HG03139 (cell line): ENCODE results near the gene PRRC2C.
"Not testable (repeated sequence)": the region's sequence is repeated elsewhere in the genome, so short reads cannot be mapped to it uniquely, and the experiment has no call there.

Source experiments
- ATAC-seq: cut with Tn5 transposase; IDR thresholded peaks from one replicate; pipeline ENCODE4 v1.9.1; 2021; ENCODE audit not compliant: unreplicated experiment

PRRC2C gene

GRCh38 chr1:171583591-171584201 is 98.4 kb downstream of the PRRC2C start:
- ATAC-seq, result no peak

DNA sequence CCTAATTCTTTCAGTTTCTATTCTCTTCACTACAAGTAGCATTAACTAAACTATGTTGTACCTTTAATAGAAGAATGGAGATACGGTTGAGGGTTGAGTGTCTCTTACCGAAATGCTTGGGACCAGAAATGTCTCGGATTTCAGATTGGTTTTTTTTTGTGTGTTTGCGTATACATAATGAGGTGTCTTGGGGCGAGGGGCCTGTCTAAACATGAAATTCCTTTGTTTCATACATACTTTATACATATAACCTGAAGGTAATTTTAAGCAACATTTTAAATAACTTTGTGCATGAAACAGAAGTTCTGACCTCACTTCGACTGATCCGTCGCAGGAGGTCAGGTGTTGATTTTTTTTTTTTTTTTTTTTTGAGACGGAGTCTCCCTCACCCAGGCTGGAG is 100.4 kb downstream of the PRRC2C start:
- no peak for ATAC-seq

DNA sequence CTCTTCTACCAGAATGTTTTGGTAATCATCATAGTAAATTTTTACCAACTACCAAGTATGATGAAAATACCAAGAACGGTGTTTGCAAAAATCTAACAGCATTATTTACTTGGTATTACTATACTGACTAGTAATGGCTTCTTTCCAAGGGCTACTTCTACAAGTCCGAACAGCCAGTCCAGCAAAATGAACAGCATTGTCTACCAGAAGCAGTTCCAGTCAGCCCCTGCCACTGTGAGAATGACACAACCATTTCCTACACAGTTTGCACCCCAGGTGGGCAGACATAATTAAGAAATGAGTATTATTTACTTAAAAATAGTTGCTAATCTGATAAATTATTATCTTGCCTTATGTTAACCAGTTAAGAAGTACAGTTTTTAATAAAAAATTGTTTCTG is 102.9 kb downstream of the PRRC2C start:
- no peak for ATAC-seq

DNA sequence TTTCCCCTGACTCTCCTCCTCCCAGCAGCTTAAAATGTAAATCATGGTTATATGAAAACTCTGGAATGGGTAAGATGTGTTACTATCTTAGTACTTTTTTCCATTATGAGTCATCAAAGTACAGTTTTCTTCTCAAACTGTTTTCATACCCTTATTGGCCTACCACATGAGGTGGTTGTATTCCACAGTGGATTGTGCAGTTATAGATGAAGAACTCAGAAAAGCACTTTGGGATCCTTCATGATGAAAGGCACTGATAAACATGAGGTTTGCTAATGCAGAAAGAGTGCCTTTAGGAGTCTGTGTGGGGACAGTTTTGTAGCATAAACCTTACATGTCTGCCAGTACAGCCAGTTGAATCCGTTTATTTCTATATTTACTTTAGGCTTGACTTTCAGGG is 104.7 kb downstream of the PRRC2C start:
- no peak for ATAC-seq

DNA sequence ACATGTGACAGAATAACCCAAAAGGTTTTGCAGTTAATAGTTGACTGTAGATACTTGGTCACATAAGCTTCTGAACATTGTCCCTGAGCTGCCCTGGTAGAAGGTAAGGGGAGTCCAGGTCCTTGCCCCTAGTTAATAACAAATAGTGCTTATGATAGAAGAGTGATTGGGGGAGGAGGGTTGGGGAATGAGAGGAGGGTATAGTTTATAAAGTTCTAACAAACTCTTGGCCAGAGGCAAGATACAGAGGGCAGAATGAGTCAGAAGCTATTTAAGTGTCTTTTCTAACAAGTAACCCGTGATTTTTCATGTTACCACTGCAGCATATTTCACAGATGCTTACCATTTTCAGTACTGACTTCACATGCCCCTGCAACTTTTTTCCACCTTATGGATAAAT is 110.0 kb downstream of the PRRC2C start:
- no peak for ATAC-seq

GRCh38 chr1:171596119-171596518 is 110.8 kb downstream of the PRRC2C start:
- ATAC-seq, result no peak

DNA sequence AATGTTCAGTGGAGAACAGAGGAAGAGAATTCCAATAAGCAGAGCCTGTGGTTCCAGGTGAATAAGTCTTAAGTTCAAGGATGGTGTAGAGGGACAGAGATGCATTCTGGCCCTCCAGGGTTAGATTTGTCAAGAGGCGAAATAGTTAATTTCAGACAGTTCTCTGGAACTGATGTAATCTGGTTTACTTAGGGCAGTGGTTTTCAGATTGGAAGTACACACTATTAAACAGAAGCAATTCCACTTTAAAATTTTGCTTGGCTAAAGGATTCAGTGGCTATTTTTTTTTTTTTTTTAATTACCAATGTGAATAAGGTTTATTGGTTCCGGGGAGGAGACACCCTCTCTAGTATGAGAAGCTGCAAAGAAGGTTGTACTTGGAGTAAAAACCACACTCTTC is 111.4 kb downstream of the PRRC2C start:
- no peak for ATAC-seq

GRCh38 chr1:171597203-171597602 is 111.9 kb downstream of the PRRC2C start:
- ATAC-seq, result no peak

GRCh38 chr1:171600310-171600709 is 115.0 kb downstream of the PRRC2C start:
- ATAC-seq, result not testable (repeated sequence)

DNA sequence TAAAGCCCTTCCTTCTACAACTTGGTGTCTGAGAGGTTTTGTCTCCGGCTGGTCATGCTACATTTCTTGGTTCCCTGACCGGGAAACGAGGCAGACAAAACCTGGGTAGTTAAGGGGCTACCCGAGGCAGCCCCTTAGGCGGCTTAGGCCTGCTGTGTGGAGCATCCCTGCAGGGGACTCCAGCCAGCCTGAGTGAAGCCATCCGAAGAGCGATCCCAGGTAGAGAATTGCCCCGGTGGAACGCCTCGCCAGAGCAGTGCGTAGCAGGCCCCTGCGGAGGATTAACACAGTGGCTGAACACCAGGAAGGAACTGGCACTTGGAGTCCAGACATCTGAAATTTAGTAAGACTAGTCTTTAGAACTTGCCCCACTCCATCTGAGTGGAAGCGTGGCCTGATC is 115.5 kb downstream of the PRRC2C start:
- no peak for ATAC-seq

GRCh38 chr1:171603042-171603441 is 117.7 kb downstream of the PRRC2C start:
- ATAC-seq, result not testable (repeated sequence)

DNA sequence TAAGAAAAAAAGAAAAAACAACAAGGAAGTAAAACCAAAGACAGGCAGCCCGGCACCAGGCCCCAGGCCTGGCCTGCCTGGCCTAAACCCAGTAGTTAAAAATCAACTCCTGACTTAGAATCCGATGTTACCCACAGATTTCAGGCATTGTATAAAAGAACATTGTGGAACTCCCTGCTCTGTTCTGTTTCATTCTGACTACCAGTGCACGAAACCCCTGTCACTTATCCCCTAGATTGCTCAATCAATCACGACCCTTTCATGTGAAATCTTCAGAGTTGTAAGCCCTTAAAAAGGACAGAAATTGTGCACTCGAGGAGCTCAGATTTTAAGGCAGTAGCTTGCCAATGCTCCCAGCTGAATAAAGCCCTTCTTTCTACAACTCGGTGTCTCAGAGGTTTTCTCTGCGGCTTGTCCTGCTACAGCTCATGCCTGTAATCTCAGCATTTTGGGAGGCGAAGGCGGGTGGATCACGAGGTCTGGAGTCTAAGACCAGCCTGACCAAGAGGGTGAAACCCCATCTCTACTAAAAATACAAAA is 121.1 kb downstream of the PRRC2C start:
- peak; percentile 48 for ATAC-seq

DNA sequence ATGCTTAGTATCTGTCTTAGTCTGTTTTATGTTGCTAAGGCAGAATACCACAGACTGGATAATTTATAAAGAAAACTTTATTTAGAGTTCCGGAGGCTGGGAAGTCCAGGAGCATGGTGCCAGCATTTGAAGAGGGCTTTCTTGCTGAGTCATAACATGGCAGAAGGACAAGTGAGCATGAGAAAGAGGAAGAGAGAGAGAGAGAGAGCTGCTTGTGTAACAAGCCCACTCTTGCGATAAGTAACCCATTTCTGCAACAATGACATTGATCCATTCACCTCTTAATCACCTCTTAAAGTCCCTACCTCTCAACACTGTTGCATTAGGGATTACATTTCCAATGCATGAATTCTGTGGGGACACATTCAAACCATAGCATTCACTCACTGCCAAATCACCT is 125.1 kb downstream of the PRRC2C start:
- no peak for ATAC-seq

GRCh38 chr1:171611306-171611705 is 126.0 kb downstream of the PRRC2C start:
- no peak for ATAC-seq

DNA sequence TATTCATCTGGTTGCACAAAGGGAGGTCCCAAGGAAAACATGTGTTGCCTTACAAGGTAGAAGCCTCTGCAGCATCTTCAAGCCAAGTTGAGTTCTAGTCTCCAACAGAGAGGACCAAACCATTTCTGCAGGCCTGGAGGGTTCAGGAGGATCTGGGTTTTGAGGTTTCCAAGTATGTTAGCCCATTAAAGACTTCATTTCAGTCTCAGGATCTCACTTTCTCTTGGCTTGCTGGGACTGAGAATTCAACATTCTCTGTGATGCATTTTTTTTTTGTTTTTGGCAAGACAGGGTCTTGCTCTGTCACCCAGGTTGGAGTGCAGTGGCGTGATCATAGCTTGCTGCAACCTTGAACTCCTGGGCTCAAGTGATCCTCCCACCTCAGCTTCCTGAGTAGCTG is 128.0 kb downstream of the PRRC2C start:
- no peak for ATAC-seq

DNA sequence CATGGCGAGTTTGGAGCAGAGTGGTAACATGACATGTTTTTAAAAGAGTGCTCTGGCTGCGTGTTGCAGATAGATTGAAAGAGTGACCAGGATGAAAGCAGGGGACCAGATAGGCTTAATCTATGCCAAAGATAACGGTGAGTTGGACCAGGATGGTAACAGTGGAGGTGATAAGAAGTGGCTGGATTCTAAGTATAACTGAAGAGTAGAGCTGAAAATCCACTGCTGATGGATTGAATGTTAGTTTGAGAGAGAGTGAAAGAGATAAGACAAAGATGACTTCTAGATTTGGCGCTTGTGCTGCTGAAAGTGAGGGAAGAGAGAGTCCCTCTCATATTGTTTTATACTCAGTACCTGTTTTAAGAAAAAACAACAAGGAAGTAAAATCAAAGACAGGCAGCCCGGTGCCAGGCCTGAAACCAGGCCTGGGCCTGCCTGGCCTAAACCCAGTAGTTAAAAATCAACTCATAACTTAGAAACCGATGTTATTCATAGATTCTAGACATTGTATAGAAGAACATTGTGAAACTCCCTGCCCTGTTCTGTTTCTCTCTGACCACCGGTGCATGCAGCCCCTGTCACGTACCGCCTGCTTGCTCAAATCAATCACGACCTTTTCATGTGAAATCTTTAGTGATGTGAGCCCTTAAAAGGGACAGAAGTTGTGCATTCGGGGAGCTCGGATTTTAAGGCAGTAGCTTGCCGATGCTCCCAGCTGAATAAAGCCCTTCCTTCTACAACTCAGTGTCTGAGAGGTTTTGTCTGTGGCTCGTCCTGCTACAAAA is 130.0 kb downstream of the PRRC2C start:
- ATAC-seq, result peak; percentile 32

- no peak for ATAC-seq
Observed at GRCh38 chr1:171616586-171616985, 131.3 kb downstream of the PRRC2C start.

DNA sequence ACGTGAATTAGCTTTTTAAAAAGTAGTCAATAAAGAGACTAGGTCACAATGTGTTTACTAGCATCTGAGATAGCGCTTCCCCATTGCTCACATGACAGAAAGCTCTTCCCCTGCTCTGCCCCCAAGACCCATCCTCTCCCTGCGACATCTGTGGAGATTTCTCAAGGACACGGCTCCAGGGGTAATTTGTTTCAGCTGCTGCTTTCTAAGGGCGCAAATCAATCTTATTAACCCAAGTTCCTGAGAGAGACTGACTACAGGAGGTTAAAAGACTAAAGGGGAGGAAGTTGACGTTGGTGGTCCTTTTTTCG is 136.8 kb downstream of the PRRC2C start, which contains the start of gene MYOCOS:
TSS of gene MYOCOS (plus strand) at position 92 of the 311 bp plus-strand sequence. CDS start 1,641 bp downstream, outside the sequence.
- ATAC-seq, result no peak

- no peak for ATAC-seq
Observed at GRCh38 chr1:171623651-171624331, 138.5 kb downstream of the PRRC2C start.

DNA sequence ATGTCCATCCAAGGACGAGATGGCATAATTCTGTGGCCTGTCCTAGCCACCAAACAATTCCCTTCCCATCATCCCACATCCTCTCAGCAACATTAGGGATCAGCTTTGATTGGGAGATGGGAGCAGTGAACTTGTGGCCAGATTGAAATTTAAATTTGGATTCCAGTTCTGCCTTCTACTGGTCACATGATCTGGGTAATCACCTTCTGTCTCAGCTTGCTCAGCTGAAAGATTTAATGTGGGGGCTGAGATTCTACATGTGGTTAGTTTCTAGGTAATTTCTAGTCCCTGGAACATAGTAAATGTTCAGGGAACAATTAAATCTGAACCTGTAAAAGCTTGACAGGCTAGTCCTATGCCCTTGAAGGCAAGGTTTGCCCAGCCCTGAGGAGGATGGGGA is 139.9 kb downstream of the PRRC2C start:
- no peak for ATAC-seq

DNA sequence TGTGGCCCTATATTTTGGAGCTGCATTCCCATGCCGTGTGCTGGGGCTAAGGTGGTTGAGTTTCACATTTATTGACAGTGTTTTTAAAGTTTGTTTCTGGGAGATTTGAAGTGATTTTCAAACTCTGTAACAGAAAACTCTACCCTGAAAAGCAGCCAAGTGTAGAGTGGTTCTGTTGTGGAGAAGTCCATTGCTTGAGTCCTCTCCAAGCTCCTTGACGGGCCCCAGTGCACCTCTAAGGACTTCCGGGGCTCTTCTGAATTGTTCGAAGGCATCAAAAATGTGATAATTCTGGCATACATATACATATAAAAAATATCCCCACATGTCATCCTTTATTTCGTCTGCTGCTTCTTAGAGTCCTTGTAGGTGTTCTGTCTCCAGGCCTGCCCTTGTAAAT is 141.7 kb downstream of the PRRC2C start:
- ATAC-seq, result no peak

GRCh38 chr1:171628225-171628624 is 142.9 kb downstream of the PRRC2C start:
- ATAC-seq, result no peak
